HG03457 (cell line): ENCODE data around the gene NCKAP1.

Experiments used
- ATAC-seq: cut with Tn5 transposase; IDR thresholded peaks from one replicate; pipeline ENCODE4 v1.9.1; 2021; ENCODE audit warnings: moderate number of reproducible peaks; ENCODE audit not compliant: unreplicated experiment

The NCKAP1 gene

DNA sequence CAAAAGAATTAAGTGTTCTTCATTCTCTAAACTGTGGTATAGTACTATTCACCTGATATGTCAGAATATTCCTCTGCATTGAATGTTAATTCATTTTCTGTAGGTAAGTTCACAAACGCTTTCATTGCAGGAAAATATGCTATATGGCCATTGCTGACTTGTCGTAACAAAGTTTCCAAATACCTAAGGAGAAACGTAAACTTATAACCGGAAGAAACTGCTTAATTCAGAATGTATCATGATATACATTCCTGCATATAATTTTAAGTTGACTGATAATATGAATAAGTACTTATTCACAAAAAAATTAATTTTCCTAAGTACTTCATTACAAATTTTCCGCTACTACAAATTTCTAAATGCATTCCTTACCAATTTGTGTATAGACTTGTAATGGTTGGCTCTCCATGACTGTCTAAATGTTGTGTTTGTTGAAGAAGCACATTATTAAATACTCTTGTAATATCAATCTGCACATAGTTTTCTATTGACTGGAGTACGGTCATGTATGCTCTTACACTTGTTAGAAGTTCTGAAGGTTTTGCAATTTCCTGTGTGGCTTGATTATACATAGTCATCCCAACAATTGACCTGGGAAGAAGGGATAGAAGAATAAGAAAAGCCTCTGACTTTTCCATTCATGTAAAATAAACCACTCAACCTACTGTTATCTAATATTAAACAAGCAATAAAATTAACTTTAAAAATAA lies 85.4 kb downstream of the NCKAP1 start:
- ATAC-seq, result no peak

DNA sequence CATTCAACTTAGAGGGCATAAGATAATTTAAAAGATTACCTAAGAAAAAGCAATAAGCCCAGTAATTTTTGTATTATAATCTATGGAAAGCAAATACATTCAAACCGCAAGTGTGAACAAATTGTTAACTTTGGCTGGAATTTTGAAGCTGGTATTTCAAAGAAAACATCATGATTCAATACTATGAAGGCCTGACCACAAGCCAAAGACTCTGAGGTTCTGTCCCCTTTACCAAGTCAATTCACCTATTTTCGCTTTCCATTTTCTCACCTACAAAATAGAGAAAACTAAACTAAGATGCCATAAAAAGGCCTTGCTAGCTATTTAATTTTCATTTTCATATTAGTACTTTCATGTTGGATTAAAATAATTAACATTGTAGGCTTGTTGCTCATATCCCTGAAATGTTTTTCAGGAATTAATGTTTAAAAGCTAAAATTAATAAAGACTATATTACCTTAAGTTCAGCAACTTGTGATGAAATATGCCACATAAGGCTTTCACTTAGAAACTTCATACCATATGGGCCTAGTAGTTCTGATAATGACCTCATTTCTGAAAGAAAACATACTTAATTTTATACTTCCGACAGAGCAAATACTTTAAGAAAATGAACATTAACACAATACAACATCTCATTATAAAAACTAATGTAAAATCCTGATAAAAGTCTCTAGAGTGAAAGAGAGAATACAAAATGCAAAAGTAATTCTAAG lies 86.2 kb downstream of the NCKAP1 start:
- ATAC-seq, result no peak

DNA sequence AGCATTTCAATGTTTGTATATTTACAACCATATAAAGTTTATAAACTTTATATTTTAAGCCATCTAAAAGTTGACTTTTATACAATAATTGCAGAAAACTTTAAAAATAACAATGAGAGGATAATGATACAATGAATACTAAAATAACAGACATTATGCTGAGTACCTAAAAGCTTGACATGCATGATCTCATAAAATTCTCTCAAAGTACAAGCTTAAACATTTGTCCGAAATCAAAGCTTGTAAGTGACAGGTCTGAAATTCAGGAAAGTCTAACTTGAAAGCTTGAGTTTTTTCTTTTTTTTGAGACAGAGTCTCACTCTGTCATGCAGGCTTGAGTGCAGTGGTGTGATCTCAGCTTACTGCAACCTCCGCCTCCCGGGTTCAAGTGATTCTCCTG lies 87.7 kb downstream of the NCKAP1 start:
- no peak for ATAC-seq

DNA sequence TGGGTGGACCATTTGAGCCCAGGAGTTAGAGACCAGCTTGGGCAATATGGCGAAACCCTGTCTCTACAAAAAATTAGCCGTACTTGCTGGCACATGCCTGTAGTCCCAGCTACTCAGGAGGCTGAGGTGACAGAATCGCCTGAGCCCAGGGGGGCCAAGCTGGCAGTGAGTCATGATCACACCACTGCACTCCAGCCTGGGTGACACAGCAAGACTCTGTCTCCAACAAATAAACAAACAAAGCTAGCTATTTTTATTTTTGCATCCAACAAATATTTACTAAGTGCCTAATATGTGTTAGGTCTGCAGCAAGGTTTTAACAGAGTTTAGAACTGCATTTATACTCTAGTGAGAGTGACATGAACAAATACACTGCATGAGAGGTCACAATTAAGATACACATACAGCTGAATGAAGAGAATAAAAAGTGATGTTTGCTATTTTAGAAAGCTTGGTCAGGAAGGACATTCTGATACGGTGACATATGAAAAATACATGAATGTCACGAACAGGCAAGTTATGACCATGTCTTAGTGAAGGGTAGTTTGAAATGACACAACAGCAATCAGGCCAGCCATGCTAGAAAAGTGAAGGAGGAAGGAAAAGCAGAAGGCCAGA lies 88.6 kb downstream of the NCKAP1 start:
- ATAC-seq, result no peak

DNA sequence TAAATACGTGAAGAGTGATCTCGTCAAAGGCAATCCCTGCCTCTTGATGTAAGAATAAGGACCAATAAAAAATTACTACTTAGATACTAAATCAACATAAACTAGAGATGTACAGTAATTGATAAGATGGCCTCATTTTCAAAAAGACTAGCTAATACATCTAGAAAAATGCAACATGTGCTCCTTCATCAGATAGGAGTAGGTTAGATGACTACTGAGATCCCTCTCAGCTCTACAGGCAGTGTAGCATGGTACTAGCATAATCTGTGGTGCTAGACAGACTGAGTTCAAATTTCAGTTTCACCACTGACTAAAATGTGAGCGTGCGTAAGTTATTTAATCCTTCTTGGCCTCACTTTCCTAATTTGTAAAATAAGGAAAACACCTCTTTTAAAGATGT lies 89.2 kb downstream of the NCKAP1 start:
- ATAC-seq, result no peak

DNA sequence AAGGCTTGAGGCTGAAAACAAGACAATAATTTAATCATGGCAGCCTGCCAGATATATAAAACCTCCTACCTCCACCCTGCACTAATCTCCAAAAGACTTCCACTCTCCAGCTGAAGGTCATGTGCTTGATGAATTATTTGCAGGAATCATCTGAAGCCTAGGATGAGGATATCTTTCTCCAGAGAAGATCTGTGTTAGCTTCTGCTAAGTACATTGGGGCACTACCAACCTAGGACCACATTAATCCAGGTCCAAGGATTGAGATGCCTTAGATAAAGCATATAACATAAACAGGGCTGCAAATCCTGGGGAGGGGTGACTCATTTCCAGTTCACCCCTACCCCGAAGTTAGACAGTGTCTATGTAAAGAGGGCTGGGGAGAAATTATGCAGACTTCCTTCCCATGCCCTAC lies 91.3 kb downstream of the NCKAP1 start:
- no peak for ATAC-seq

DNA sequence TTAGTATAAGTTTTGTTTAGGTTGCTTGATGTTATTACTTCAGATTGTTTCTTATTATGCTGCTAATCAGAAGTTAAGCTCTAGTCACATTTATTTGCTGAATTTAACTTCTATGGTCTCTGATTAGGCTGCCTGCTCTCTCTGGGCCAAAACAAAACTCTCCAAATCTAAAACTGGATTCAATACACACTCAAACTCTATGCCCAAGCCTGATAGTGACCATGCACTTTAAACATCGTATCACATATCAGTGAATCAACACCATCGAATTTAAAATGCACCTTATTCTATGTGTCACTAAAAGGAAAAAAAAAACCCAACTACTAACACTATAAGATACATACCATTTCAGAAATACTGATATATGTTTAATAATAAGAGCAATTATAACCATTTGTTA lies 94.9 kb downstream of the NCKAP1 start:
- ATAC-seq, result no peak

DNA sequence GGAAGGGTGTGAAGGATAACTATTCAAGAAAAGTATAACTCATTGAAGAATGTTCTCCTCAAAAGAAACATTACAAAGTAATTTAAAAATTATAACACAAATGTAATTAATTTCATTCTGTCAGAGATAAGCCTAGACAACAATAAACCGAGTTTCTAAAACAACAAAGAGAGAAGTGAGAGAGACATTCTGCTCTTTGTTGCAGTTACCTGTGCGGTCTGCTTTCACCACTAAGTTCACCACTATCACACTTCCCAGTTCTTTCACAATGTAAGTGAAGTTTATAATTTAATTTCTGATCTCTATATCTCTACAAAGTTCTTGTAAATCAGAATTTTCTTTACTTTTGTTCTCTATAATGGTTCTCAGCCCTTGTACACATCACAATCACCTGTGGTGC lies 95.5 kb downstream of the NCKAP1 start:
- ATAC-seq, result no peak

DNA sequence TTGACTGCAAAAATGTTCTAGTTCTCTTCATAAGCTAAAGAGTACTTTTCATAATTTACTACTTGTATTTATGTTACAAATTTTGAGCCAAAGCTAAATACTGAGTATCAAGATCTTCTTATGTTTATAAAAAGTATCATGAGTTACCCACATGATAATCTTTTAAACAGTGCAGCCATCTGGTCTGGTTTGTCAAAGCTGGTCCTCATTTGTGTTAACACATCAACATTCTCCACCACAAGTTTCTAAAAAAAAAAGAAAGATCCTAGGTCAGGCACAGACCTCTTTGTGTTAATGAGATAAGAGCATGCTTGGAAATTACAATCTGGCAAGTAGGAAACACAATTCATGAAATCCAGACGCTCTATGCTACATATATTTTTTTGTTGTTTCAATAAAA lies 96.3 kb downstream of the NCKAP1 start:
- no peak for ATAC-seq

DNA sequence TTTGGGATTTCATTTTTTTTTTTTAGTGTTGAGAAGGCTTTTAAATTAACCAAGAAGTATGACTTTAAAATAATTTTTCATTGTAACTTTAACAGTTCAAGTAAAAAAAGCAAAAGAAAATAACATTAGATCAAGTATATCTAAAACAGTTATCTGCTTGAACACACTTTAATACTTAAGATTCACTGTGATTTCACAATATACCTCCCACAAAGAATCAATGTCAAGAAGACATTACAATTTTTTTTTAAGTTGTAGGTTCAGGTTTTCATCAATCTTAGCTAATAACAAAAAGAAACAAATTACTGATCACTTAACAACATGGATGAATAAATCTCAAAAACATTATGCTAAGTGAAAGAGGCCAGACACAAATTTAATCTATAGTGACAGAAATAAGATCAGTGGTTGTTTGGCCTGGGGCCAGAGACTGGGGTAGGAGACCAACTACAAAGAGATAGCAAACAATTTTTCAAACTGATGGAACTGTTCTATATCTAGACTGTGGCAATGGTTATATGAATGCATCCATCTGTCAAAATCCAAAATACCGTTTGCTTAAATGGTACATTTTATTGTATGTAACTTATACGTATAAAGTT lies 97.0 kb downstream of the NCKAP1 start:
- no peak for ATAC-seq

DNA sequence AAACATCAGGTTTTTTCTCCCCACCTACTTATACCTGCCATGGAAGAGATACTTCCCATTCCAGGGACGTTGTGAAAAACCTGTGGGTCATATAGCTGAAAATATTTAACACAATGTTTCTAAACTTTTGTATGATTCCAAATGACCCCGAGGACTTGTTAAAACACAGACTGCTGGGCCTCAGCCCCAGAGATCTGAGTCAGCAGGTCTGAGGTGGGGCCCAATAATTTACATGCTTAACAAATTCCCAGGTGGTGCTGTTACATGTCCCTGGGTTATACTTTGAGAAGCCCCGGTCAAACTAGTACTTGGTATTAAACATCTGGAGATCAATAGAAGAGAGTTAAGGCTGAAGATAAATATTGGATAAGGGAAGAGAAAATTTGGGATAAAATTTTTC lies 100.4 kb downstream of the NCKAP1 start:
- ATAC-seq, result no peak

DNA sequence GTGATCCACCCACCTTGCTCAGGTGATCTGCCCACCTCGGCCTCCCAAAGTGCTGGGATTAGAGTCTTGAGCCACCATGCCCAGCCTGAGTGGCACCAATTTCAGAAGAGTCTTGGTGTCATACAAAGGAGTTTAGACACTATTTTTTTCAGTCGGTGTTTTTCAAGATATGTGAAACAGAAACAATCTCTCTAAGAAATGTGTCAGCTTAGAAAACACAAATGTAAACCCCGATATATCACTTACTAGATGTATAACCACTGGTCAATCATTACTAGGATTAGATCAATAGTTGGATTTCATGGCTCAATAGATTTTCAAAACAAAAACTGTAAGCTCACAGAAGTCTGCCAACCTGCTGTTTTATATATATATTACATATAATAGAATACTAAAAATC lies 104.6 kb downstream of the NCKAP1 start:
- peak; percentile 79 for ATAC-seq

DNA sequence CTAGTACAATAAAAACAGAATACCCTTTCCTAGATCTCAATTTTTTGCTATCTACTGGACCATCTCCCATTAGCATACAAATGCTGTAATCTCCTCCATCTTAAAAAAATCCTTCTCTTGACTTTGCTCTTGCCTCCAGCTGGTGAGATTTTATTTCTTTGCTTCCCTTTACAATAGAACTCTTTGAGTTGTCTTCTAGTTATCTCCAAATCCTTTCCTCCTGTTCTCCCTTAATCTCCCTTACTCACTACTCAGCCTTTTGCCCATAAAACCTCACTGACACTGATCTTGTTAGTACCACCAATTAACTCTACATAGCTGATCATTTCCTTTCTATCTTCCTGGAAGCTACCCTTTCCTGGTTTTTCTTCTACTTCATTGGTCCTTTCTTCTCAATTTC lies 108.3 kb downstream of the NCKAP1 start:
- ATAC-seq, result no peak

DNA sequence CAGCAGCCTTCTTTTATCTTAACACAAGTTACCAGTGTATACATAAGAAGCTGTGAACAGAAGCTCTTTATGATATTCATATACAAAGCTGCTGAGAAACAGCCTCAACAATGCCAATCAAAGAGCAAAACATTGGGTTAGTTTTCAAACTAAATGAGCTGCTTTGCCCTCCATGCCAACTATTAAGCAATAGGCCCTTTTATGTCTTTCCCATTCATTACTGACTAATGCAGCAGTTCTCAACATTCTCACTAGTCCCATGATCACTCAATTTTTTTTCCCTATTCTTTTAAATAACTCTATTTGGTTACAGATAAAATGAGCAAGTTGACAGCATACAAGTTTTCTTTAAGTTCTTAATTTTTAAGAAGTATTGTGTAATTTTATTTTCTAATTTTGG lies 114.0 kb downstream of the NCKAP1 start:
- ATAC-seq, result no peak

DNA sequence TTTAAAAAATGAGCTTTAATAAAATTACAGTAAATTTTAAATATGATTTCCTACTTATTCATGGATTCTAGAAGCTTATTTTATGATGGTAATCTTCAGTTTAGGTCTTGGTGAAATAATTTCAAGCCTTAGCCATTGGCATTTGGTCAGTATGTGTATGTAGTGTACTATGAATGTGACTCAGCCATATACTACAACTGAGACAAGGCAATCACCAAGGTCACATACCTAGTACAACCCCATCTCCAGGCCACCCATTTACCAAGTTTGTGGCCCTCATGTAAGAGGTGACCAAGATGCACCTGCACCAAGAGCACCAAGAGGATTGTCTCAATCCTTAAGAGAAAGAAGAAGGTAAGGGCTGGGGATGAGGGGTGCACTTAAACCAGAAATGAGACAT lies 117.0 kb downstream of the NCKAP1 start:
- no peak for ATAC-seq

DNA sequence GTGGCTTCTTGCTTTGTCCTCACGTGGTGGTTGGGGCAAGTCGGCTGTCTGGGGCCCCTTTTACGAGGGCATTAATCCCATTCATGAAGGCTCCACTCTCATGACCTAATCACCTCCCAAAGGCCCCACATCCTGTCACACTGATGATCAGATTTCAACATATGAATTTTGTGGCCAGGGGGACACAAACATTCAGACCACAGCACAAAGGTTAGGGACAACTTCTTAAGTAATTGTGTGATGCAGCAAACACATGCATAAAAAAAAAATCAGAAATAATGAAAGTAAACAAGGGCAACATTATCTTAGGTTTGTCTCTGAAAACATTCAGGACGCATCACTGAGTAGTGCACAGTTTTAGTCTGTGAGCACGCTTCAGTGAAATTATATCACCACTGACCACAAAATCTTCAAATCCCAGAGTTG lies 117.6 kb downstream of the NCKAP1 start:
- no peak for ATAC-seq

DNA sequence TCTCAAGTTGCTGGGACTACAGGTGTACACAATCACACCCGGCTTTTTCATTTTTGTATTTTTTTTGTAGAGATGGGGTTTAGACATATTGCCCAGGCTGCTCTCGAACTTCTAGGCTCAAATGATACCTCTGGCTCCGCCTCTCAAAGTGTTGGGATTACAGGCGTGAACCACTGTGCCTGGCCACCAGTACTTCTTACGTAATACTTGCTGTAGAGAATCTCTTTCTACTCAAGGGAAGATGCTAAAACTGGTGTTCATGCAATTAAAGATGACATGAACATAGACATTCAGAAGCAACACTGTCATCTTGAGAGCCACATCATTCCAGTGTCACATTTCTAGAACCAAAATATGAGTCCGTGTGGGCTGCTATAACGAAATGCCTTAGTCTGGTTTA lies 118.2 kb downstream of the NCKAP1 start:
- ATAC-seq, result no peak

DNA sequence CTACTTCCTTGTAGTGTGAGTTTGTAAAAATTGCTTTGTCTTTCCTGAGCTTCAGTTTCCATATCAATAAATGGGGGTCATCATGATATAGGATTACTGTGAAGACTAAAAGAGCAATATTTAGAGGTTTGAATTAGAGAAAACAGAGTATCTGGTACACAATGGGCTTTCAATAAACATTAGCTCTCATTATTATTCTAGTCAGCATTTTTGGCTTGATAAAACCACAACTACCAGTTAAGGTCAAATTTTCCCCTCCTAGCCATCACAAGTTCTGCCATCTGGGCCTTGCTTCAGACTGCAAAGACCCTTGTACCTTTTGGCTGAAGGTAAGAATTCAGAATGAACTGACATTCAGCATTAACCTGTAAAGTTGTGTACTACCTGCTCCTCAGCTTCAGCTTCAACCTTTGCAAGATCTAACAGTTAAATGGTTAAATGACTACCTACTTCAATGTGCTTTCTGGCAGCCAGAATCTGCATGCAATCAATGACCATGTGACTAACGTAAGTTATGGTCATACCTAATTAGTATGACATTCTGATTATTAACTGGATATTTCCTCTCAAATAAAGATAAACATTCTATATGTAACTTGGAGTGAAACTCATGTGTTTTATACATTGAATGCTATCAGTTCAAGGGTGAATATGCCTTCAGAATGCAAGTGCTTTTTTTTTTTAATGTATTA lies 119.2 kb downstream of the NCKAP1 start:
- no peak for ATAC-seq

DNA sequence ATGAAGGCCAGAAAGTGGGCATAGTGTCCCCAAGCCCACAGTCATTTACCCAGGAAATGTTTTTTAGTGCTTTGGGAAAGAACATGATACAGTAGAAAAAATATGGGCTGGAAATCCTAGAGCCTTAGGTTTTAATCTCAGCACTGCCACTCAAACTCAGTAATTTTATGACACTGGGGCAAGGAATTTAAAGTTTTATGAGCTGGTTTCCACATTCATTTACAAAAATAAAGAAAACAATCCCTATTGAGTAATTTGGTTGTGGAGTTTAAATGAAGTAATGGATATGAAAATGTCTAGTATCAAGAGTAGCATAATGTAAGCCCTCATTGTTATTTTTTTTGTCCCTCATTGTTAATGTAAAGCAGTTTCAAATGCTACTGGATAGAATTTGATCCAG lies 120.3 kb downstream of the NCKAP1 start:
- ATAC-seq, result no peak

DNA sequence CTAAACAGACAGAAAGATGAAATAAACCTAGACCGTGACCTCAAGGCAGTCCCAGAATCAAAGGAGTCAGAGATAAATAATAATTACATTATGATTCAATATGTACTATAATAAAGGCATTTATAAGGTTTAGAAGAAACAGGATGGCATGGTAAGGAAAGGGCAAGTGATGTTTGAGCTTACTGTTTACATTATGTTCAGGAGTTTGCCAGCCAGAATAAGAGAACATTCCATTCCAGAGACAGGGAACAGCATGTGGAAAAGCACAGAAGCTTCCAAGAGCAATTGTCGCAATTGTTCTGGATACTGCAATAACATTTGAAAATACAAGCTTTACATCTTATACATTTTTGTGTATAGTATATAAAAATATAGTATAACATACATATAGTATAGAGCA lies 121.8 kb downstream of the NCKAP1 start:
- no peak for ATAC-seq
